H1 (cell line): ENCODE measurements around the gene TP53. TPM values are rescaled to one million over a fixed set of nuclear protein-coding genes. Genes with fewer than 3 reads are reported as not detected.

ENCODE experiments used
- CBX5 ChIP-seq: fragments of 300-800, 300-1000 bp; sonication (generic); IDR thresholded peaks from 2 replicates; pipeline ENCODE4 v1.7.1; 2016; ENCODE audit warnings: antibody characterized with exemption, low read length, low read depth
- KDM1A ChIP-seq: fragments of 200-600, 300-600 bp; sonication (generic); IDR thresholded peaks from 2 replicates; pipeline ENCODE4 v1.7.1; 2016; ENCODE audit warnings: mild to moderate bottlenecking, low read length, borderline replicate concordance
- polyA plus RNA-seq, 7 experiments: library from polyadenylated mRNA; depleted of rRNA in 3 of 7; stranded (reverse) in 5 of 7; unstranded in 2 of 7; fragments of >200 nt in 5 of 7; fragments of 200-250 nt in 2 of 7; gene quantifications; 1 replicate in 5 of 7; 2 replicates in 1 of 7; 4 replicates in 1 of 7; pipeline versions ENCODE4 v1.2.1 to v1.2.3, GENCODE V29; 2011 to 2013; ENCODE audit warnings: missing spikeins in 2 of 7, mixed read lengths in 2 of 7
- total RNA-seq: library from RNA; stranded (reverse); fragmentation: NEBNext Ultra II Directional; extraction: Animal tissue kit (Norgen Biotek cat#: 25700); gene quantifications from 2 replicates; pipeline ENCODE4 v1.2.1, GENCODE V29; 2021

Gene TP53
- total and polyA plus RNA-seq, 2 of the 8 experiments (the other 6 are each of a cell fraction or from before 2014, with no cell fraction given): 143 to 198 TPM

GRCh38 chr17:7716901-7717755 lies 29.8 kb upstream of the TP53 start, which contains the start of gene DNAH2 (continued):
- TF ChIP-seq KDM1A (peak; percentile 64; the same call in 1 of the 2 replicates), CBX5 (no peak)
